T-helper 17 cell (primary cell): ENCODE data around the gene ARMC5. TPM values are rescaled to one million over a fixed set of nuclear protein-coding genes. Genes with fewer than 3 reads are reported as not detected.

Experiments used
- ATAC-seq: fragments of 150-1000 bp; cut with Tn5 transposase; 2 replicates; pipeline ENCODE4 v1.10.0; 2021; ENCODE audit warnings: mild to moderate bottlenecking, moderate library complexity
- DNase-seq, 3 donors: peaks; one replicate each; pipeline versions ENCODE4 v3.0.0 to v3.0.0-alpha.2; 2020 to 2021
- H3K9me3 ChIP-seq: one replicate; pipeline ENCODE4 v1.7.0; 2013; ENCODE audit warnings: low read length, mild to moderate bottlenecking; ENCODE audit not compliant: control insufficient read depth, poor library complexity, severe bottlenecking
- H3K27ac Mint-ChIP-seq: one replicate; pipeline ENCODE4 v1.8.0; 2022; ENCODE audit warnings: mild to moderate bottlenecking, moderate library complexity, mixed read lengths
- H3K27me3 Mint-ChIP-seq: one replicate; pipeline ENCODE4 v1.8.0; 2022; ENCODE audit warnings: mixed read lengths
- H3K36me3 Mint-ChIP-seq: one replicate; pipeline ENCODE4 v1.8.0; 2022; ENCODE audit warnings: low read depth, mixed read lengths
- H3K4me1 Mint-ChIP-seq: one replicate; pipeline ENCODE4 v1.8.0; 2022; ENCODE audit warnings: mild to moderate bottlenecking, mixed read lengths
- H3K4me3 Mint-ChIP-seq: one replicate; pipeline ENCODE4 v1.8.0; 2022; ENCODE audit warnings: mild to moderate bottlenecking, moderate library complexity, mixed read lengths
- total RNA-seq, 4 donors: library from RNA in 2 of 4; stranded (reverse) in 2 of 4; gene quantifications; one replicate each; pipeline ENCODE4 v1.2.3 and lab custom pipeline; 2022 to 2026

ARMC5 gene
- total RNA-seq, 2 donors from 2014 or later: 15.8 to 21.9 TPM

GRCh38 chr16:31471875-31472708 is 12.8 kb downstream of the ARMC5 start, which contains the start of gene TGFB1I1:
Gene TGFB1I1 (plus strand): TSS chr16:31472152. CDS start chr16:31472189, 37 bp downstream.
- ATAC-seq: no peak
- DNase-seq: no peak
- peaks cover 10% of the 10 kb centered on the region for H3K27me3 Mint-ChIP-seq
- no peaks in the 10 kb centered on the region for H3K36me3 Mint-ChIP-seq
- H3K4me3 Mint-ChIP-seq: peak within 1 kb of the TSS; percentile 83
- no peaks in the 10 kb centered on the region for H3K9me3 ChIP-seq
- peaks cover 13% of the 10 kb centered on the region for H3K4me1 Mint-ChIP-seq
- peak within 1 kb of the TSS; percentile 49 for H3K27ac Mint-ChIP-seq

- no peaks in the 10 kb centered on the region for H3K36me3 Mint-ChIP-seq
- H3K27me3 Mint-ChIP-seq: peaks cover 10% of the 10 kb centered on the region
- peak overlapping the region; percentile 83 for H3K4me3 Mint-ChIP-seq
- H3K4me1 Mint-ChIP-seq: peaks cover 10% of the 10 kb centered on the region
- peak in 1 of 3 donors; percentile 39 for DNase-seq
- H3K9me3 ChIP-seq: no peaks in the 10 kb centered on the region
- peak overlapping the region; percentile 49 for H3K27ac Mint-ChIP-seq
- peak; percentile 30 for ATAC-seq
These were observed 13.5 kb downstream of the ARMC5 start for GRCh38 chr16:31472709-31473203.

GRCh38 chr16:31473264-31473984 is 14.1 kb downstream of the ARMC5 start:
- no peak for DNase-seq
- no peak for ATAC-seq
- no peaks in the 10 kb centered on the region for H3K9me3 ChIP-seq
- peaks cover 10% of the 10 kb centered on the region for H3K27me3 Mint-ChIP-seq
- H3K4me1 Mint-ChIP-seq: peaks cover 15% of the 10 kb centered on the region
- no peak overlapping the region for H3K27ac Mint-ChIP-seq
- H3K36me3 Mint-ChIP-seq: no peaks in the 10 kb centered on the region
- peak overlapping the region; percentile 19 for H3K4me3 Mint-ChIP-seq

DNA sequence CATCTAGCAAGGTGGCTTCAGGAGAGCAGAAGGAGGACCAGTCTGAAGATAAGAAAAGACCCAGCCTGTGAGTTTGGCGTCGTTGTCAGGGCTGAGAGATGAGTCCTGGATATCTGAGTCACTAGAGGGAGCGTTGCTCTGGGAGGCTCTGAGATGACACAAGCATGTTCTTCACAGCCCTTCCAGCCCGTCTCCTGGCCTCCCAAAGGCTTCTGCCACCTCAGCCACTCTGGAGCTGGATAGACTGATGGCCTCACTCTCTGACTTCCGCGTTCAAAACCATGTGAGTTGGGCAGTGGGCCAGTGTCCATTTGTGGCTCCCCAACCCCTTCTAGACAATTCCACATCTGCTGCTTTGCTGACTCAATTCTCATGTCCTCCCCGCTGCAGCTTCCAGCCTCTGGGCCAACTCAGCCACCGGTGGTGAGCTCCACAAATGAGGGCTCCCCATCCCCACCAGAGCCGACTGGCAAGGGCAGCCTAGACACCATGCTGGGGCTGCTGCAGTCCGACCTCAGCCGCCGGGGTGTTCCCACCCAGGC is 14.9 kb downstream of the ARMC5 start:
- Mint-ChIP-seq H3K27ac (no peak overlapping the region), H3K4me1 (peaks cover 15% of the 10 kb centered on the region), H3K36me3 (no peaks in the 10 kb centered on the region), H3K4me3 (no peak overlapping the region), H3K27me3 (peaks cover 10% of the 10 kb centered on the region)
- ATAC-seq (no peak), DNase-seq (no peak)
- H3K9me3 ChIP-seq: no peaks in the 10 kb centered on the region

DNA sequence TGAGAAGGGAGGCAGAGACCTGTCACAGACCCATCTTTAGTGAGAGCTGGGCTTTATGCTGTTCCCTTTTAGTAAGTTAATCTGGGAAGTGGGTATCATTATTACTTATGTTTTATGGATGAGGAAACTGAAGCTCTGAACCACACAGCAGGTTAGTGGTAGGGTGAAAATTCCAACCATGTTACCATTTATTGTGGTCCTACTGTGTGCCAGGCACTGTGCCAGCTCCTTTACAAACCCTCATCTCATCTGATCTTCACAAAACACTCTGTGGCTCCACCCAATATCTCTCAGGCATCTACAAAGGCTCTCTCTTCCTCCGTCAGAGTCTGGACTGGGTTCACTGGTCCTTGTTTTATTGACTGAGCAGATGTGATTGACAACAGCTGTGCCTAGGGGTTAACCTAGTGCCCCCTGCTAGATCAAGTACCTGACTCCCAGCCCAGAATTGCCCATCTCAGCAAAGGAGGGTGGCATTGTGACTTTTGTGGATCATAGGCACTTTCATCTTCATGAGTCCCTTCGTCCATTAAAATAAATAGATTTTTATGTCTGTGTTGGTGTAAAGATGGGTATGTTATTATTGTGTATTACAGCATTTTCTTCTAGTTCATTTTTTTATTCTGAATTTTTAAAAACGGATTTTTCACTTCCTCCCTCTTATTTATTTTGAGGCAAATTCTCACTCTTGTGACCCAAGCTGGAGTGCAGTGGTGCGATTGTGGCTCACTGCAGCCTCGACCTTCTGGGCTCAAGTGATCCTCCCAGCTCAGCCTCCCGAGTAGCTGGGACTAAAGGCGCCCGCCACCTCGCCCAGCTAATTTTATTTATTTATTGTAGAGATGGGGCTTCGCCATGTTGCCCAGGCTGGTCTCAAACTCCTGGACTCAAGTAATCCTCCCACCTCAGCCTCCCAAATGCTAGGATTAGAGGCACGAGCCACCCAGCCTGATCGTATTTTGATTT is 15.8 kb downstream of the ARMC5 start:
- no peak overlapping the region for H3K4me3 Mint-ChIP-seq
- no peak for ATAC-seq

DNA sequence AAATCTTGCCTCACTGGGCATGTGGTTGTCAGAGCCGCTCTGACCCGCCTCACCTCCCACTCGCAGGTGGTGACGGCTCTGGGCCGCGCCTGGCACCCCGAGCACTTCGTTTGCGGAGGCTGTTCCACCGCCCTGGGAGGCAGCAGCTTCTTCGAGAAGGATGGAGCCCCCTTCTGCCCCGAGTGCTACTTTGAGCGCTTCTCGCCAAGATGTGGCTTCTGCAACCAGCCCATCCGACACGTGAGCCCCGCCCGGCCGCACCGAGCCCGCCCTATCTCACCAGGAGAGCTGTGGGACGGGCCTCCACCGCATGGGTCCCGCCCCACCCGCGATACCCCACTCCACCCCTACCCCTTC is 16.6 kb downstream of the ARMC5 start:
- no peak for DNase-seq
- peak overlapping the region; percentile 91 for H3K4me3 Mint-ChIP-seq

More for the DNA sequence above, 15.8 kb downstream of the ARMC5 start:
- H3K4me1 Mint-ChIP-seq: peaks cover 17% of the 10 kb centered on the region
- H3K27me3 Mint-ChIP-seq: peaks cover 10% of the 10 kb centered on the region
- no peak overlapping the region for H3K27ac Mint-ChIP-seq
- no peak for DNase-seq
- no peaks in the 10 kb centered on the region for H3K9me3 ChIP-seq
- H3K36me3 Mint-ChIP-seq: no peaks in the 10 kb centered on the region

DNA sequence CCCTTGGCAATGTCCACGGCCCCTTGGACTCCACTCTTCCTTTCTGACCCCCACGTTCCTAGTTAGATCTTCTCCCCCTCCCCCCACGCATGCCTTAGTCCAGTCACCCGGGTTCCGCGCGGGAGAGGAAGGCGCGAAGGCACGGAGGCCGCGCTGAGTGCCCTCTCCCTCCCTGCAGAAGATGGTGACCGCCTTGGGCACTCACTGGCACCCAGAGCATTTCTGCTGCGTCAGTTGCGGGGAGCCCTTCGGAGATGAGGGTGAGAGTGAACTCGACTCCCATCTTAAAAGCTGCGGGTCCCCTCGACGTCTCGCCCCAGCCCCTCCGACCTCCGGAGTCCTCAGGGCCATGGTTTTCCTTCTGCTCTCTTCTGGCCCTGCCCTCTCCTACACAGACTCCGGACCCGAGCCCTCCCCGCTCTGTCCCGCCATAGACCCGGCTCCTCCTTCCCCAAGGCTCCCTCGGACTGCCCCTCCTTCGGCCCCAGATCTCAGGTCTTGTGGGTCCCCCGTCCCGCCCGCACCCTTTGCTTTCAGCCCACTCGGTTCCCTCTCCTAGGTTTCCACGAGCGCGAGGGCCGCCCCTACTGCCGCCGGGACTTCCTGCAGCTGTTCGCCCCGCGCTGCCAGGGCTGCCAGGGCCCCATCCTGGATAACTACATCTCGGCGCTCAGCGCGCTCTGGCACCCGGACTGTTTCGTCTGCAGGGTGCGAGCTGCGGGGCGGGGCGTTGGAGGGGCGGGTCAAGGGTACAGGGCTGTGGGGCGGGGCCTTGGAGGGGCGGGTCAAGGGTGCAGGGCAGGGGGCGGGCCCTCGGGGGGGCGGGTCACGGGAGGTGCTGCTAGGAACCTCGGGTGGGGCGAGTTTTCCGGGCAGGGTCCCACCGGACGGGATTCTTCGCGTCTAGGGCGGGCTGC is 17.3 kb downstream of the ARMC5 start:
- peak; percentile 89 for ATAC-seq
- Mint-ChIP-seq H3K36me3 (peaks cover 2% of the 10 kb centered on the region), H3K4me3 (peak overlapping the region; percentile 91), H3K27ac (peak overlapping the region; percentile 19), H3K4me1 (peaks cover 15% of the 10 kb centered on the region), H3K27me3 (peaks cover 5% of the 10 kb centered on the region)
- peak; percentile 65 to 88 (median 80) for DNase-seq
- H3K9me3 ChIP-seq: no peaks in the 10 kb centered on the region

More for the DNA sequence above, 16.6 kb downstream of the ARMC5 start:
- peak overlapping the region; percentile 19 for H3K27ac Mint-ChIP-seq
- H3K36me3 Mint-ChIP-seq: peaks cover 2% of the 10 kb centered on the region
- H3K4me1 Mint-ChIP-seq: peaks cover 17% of the 10 kb centered on the region
- no peak for ATAC-seq
- H3K27me3 Mint-ChIP-seq: peaks cover 9% of the 10 kb centered on the region
- no peaks in the 10 kb centered on the region for H3K9me3 ChIP-seq

- peak; percentile 35 for ATAC-seq
- H3K36me3 Mint-ChIP-seq: peaks cover 5% of the 10 kb centered on the region
- H3K27ac Mint-ChIP-seq: no peak overlapping the region
- DNase-seq: peak in 1 of 3 donors; percentile 22
- H3K4me1 Mint-ChIP-seq: peaks cover 18% of the 10 kb centered on the region
- H3K9me3 ChIP-seq: no peaks in the 10 kb centered on the region
- H3K4me3 Mint-ChIP-seq: peak overlapping the region; percentile 91
- H3K27me3 Mint-ChIP-seq: peaks cover 3% of the 10 kb centered on the region
These were observed 18.2 kb downstream of the ARMC5 start for GRCh38 chr16:31477220-31478216.

DNA sequence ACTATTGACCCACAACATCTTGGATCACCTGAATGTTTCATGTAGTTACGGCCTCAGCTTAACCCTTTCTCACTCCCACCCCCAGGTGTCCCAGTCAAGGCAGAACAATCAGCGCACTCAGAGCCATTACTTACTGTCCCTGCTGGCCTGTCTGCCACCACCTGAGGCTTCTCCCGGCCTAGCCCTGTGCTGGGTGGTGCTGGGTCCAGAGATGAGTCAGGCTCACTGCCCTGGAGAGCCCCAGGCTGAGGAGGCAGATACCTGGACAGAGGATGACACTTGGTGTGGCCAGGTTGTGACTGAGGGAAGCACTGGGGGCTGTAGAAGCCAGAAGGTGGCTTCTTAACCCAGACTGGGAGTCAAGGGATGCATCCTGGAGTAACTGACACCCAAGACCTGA is 19.7 kb downstream of the ARMC5 start:
- Mint-ChIP-seq H3K4me3 (no peak overlapping the region), H3K27me3 (no peaks in the 10 kb centered on the region), H3K36me3 (peaks cover 5% of the 10 kb centered on the region), H3K4me1 (peaks cover 20% of the 10 kb centered on the region), H3K27ac (no peak overlapping the region)
- no peak for DNase-seq
- ATAC-seq: no peak
- H3K9me3 ChIP-seq: no peaks in the 10 kb centered on the region

GRCh38 chr16:31479751-31480150 is 20.4 kb downstream of the ARMC5 start:
- peaks cover 5% of the 10 kb centered on the region for H3K36me3 Mint-ChIP-seq

More at GRCh38 chr16:31479751-31480150, 20.4 kb downstream of the ARMC5 start:
- Mint-ChIP-seq H3K27ac (no peak overlapping the region), H3K4me3 (no peak overlapping the region), H3K27me3 (no peaks in the 10 kb centered on the region), H3K4me1 (peaks cover 20% of the 10 kb centered on the region)
- DNase-seq (no peak), ATAC-seq (no peak)
- H3K9me3 ChIP-seq: no peaks in the 10 kb centered on the region
